GM21717 (cell line): ENCODE data around the gene GAS7.
"Not testable (repeated sequence)": the region's sequence is repeated elsewhere in the genome, so short reads cannot be mapped to it uniquely, and the experiment has no call there.

Experiments
- ATAC-seq: cut with Tn5 transposase; IDR thresholded peaks from one replicate; pipeline ENCODE4 v1.9.1; 2021; ENCODE audit warnings: mild to moderate bottlenecking, moderate library complexity; ENCODE audit not compliant: unreplicated experiment

The GAS7 gene

DNA sequence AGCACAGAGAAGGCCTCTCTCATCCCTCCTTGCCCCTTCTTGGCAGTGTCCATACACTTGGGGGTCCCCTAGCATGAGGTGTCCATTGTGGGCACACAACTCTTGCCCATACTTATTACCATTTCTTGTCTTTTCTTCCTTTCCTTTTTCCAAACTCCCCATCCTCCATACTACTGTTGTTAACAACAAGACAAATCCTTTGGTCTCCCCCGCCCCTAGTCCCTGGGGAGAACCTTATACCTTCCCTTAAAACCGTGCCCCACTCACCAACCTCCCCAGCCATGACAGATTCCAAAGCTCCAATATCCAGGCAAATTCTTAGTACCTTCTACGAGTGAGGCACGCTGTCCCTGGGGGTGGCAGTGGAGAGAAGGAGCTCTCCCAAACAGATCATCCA lies 82.9 kb downstream of the GAS7 start:
- no peak for ATAC-seq

GRCh38 chr17:10114931-10115535 lies 83.4 kb downstream of the GAS7 start:
- no peak for ATAC-seq

DNA sequence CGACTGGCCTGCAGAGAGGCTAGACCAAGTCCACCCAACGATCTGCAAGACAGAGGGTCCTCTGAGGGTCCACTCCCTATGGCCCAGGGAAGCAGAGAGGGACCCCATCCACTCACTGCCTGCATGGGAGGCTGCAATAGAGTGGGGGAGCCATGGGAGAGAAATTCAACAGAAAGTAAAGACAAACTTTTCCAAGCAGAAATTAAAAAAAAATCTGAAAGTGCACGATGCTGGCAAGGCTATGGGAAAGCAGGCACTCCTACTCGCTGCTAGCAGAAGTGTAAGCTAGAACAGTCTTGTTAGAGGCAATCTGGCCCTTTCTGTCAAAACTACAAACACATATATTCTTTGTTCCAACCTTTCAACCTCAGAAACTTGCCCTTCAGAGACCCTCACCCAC lies 85.4 kb downstream of the GAS7 start:
- no peak for ATAC-seq

DNA sequence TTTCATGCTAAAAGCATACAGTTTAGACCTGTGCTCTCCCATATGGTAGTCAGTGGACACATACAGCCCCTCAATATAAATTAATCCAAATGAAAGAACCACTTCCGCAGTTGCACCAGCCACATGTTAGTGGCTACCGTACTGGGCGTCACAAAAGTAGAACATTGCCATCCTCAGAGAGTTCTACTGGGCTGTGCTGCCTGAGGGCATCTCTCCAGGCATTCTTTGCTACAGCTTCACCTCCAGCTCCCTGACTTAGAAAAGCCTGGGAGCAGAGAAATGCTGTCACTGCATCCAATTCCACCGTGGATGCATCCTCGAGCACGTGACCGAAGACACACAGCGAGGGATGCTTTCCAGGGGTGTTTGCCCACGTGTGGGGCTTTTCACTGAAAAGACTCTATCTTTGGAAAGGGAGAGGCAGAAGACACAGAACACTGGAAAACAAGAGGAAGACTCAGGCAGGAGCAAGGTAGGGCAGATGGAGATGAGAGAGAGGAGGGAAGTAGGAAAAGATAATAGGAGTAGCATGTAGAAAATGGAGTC lies 86.4 kb downstream of the GAS7 start:
- no peak for ATAC-seq

DNA sequence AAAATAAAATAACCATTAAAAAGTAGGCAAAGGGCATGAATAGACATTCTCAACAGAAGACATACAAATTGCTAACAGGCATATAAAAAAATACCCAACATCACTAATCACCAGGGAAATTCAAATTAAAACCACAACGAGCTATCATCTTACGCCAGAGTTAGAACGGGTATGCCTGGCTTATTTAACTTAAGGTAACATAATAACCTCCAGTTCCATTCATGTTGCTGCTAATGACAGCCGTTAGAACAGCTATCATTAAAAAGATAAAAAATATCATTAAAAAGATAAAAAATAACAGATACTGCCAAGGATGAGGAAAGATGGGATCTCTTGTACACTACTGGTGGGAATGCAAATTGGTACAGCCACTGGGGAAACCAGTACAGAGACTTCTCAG lies 89.3 kb downstream of the GAS7 start:
- ATAC-seq: no peak

- no peak for ATAC-seq
Observed at GRCh38 chr17:10107316-10108165, 90.9 kb downstream of the GAS7 start.

GRCh38 chr17:10106067-10106466 lies 92.3 kb downstream of the GAS7 start:
- ATAC-seq: no peak

- no peak for ATAC-seq
Observed at GRCh38 chr17:10105513-10106001, 92.8 kb downstream of the GAS7 start.

- ATAC-seq: no peak
Observed at GRCh38 chr17:10103712-10104111, 94.7 kb downstream of the GAS7 start.

DNA sequence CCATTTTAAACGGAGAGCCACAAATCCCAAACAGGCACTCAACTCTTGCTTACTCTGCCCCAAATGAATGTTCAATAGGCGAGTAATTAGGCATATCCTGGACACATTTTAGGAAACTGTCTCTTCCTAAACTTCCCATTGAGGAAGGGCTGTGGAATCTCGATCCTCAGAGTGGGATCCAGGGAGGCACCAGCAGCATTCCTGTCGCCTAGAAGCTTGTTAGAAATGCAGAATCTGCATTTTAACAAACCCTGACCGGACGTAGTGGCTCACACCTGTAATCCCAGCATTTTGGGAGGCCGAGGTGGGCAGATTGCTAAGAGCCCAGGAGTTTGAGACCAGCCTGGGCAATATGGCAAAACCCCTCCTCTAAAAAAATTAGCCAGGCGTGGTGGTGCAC lies 95.6 kb downstream of the GAS7 start:
- ATAC-seq: no peak

DNA sequence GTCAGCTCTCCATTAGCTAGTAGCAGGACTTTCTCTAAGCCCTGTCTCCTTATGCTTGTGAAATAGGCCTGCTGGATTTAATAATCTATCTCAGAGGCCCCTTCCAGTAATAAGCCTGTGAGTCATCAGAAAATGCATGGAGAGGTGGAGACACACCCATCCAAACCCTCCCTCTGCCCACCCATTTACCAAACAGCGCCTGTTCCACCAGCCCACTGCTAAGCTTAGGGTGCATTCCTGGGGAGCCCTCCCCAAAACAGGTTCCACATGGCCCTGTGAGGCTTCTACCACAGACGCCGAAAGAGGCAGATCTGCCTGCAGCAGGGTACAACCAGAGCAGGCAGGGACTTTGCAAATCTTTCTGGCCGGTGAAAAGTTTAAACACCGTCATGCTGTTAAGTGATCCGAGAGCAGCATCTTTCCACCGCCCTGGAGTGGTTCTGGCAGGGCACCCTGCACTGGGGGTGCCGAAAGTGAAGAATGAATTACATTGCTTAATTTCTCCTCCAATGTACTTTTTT lies 99.3 kb downstream of the GAS7 start:
- ATAC-seq: no peak

DNA sequence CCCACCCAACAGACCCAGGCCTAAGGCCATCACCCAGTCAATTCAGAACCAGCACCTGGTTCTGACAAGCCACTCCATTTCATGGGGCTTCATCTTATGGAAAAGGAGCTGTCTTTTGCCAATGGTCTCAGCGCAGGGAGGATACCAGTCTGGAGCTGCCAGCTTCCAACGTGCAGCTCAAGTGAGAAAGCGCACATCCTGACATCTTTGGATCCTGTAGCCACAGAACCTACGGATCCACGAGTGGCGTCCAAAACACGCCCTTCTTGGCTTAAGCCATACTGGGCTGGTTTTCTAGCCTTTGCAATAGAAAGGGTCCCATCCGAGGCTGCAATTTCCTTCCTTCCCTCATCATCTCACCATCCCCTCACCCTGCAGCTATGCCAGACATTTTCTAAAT lies 101.8 kb downstream of the GAS7 start:
- ATAC-seq: no peak

- not testable (repeated sequence) for ATAC-seq
Observed at GRCh38 chr17:10095295-10095694, 103.1 kb downstream of the GAS7 start.

DNA sequence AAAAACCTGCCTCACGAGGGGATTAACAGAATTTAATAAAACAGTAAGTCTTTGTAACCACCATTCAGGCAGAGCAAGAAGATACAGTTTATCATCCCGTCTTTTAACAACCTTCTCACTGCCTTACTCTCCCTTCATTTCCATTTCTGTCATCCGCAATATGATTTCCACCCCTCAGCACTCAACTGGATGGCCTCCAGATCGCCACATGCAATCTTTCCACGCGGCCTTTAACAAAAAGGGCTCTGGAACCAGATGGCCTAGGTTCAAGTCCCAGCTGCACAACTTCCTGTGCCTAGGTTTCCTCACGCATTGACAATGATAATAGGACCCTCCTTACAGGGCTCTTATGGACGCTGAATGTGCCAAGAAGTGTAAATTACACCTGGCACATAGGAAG lies 103.6 kb downstream of the GAS7 start:
- no peak for ATAC-seq

DNA sequence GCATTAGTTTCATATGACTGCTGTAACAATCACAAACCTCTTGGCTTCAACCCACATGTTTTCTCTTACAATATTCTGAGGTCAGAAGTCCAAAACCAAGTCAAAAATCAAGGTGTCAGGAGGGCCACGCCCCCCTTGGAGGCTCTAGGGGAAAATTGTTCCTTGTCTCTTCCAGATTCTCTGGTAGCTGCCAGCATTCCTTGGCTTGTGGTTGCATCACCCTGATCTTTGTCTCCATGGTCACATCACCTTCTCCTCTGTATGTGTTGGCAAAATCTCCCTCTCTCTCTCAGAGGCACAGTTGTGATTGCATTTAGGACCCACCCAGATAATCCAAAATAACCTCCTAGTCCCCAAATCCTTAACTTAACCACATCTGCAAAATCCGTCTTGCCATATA lies 105.8 kb downstream of the GAS7 start:
- ATAC-seq: no peak

GRCh38 chr17:10091046-10091445 lies 107.4 kb downstream of the GAS7 start:
- no peak for ATAC-seq

- no peak for ATAC-seq
Observed at GRCh38 chr17:10089196-10089804, 109.1 kb downstream of the GAS7 start.

GRCh38 chr17:10088444-10088843 lies 110.0 kb downstream of the GAS7 start:
- no peak for ATAC-seq

- no peak for ATAC-seq
Observed at GRCh38 chr17:10087355-10087754, 111.1 kb downstream of the GAS7 start.

DNA sequence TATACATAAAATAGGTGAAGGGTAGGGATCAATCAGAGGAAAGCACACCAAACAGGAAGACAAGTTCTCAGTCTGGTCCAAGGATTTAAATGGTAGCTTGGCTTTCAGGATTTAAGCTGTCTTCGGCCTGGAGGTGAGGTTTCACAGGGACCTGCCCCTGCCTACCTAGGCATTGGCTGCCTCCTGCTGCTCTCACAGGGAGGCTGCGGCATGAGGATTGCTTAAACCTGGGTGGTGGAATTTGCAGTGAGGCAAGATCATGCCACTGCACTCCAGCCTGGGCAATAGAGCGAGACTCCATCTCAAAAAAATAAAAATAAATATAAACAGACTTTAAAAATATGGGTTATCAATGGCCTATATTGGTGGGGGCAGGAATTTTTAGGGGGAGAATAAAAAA lies 114.5 kb downstream of the GAS7 start:
- ATAC-seq: no peak

DNA sequence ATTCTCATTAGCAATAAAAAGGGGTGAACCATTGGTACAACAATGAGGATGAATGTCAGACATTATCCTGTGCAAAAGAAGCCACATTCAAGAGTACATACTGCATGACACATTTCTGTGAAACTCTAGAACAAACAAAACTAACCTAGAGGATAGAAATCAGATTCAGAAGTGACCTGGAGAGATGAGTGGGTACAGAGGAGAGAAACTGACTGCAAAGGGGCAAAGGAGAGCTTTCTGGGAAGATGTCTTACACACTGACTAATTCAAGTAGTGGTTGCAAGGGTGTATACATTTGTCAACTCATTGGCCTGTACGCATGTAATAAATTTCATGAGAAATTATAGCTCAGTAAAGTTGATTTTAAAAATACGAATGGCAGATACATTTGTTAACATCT lies 115.6 kb downstream of the GAS7 start:
- ATAC-seq: no peak
